ENCODE measurements around the gene CCDC32.

GRCh38 chr15:40594429-40594836 lies 29.6 kb upstream of the CCDC32 start:
- TF ChIP-seq POLR2A (IDR thresholded peaks at IDR 0.05) (no peak), CTCF (IDR thresholded peaks at IDR 0.05 in 4 of 5, conservative IDR thresholded peaks at IDR 0.05 in 1 of 5) (no peak)
